ENCODE measurements around the gene FOLR1. TPM values are rescaled to one million over a fixed set of nuclear protein-coding genes. Genes with fewer than 3 reads are reported as not detected.

Gene FOLR1
- total RNA-seq, 1 experiment from 2014 or later = 4.8 TPM

DNA sequence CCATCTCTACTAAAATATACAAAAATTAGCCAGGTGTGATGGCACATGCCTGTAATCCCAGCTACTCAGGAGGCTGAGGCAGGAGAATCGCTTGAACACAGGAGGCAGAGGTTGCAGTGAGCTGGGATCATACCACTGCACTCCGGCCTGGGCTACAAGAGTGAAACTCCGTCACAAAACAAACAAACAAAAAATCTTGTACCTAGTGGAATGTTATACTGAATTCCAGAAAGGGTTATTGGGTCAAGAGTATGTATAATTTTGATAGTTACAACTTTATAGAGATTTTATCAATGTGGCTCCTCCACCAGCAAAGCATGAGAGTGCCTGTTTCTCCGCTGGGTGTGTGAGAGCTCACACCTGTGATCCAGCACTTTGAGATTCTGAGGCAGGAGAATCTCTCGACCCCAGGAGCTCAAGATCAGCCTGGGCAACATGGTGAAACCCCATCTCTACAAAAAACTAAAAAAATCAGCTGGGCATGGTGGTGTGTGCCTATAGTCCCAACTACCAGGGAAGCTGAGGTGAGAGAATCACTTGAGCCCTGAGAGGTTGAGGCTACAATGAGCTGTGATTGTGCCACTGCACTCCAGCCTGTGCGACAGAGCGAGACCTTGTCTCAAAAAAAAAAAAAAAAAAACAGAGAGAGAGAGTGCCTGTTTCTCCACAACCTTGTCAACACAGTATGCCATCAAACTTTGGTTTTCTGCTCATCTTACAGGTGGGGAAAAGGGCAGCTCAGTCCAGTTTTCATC lies 12.7 kb upstream of the FOLR1 start:
- CTCF ChIA-PET = no interaction called here
- H3K4me3 ChIP-seq (replicated peaks in 1 of 2; ENCODE audit: low read depth in 1 of 2, low read length in 2 of 2) = no peak overlapping the region

More for the DNA sequence above, 12.7 kb upstream of the FOLR1 start:
- no peak for TF ChIP-seq POLR2AphosphoS5 (IDR thresholded peaks at IDR 0.05; ENCODE audit: low read depth, low read length)
- TF ChIP-seq ZNF274 (IDR thresholded peaks at IDR 0.05; ENCODE audit: low read depth, low read length) = no peak
- TF ChIP-seq EGR1 (IDR thresholded peaks at IDR 0.05; ENCODE audit: low read depth) = no peak
- no peak for TF ChIP-seq ELF1 (IDR thresholded peaks at IDR 0.05; ENCODE audit: borderline replicate concordance, low read depth)
- no peak for TF ChIP-seq CBX3 (IDR thresholded peaks at IDR 0.05; ENCODE audit: low read depth)
- TF ChIP-seq TCF7L2 (IDR thresholded peaks at IDR 0.05; ENCODE audit: borderline replicate concordance, extremely low read depth, insufficient read depth, insufficient read length) = no peak
- TF ChIP-seq, protein P1, sequence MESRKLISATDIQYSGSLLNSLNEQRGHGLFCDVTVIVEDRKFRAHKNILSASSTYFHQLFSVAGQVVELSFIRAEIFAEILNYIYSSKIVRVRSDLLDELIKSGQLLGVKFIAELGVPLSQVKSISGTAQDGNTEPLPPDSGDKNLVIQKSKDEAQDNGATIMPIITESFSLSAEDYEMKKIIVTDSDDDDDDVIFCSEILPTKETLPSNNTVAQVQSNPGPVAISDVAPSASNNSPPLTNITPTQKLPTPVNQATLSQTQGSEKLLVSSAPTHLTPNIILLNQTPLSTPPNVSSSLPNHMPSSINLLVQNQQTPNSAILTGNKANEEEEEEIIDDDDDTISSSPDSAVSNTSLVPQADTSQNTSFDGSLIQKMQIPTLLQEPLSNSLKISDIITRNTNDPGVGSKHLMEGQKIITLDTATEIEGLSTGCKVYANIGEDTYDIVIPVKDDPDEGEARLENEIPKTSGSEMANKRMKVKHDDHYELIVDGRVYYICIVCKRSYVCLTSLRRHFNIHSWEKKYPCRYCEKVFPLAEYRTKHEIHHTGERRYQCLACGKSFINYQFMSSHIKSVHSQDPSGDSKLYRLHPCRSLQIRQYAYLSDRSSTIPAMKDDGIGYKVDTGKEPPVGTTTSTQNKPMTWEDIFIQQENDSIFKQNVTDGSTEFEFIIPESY (IDR thresholded peaks at IDR 0.05; ENCODE audit: extremely low read depth, insufficient replicate concordance, low read length) = no peak
- TF ChIP-seq EZH2 (IDR thresholded peaks at IDR 0.05) = no peak
- TF ChIP-seq, protein P2, sequence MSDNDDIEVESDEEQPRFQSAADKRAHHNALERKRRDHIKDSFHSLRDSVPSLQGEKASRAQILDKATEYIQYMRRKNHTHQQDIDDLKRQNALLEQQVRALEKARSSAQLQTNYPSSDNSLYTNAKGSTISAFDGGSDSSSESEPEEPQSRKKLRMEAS (IDR thresholded peaks at IDR 0.05) = no peak
- no peak for TF ChIP-seq ZFX (IDR thresholded peaks at IDR 0.05)
- TF ChIP-seq POLR2A (IDR thresholded peaks at IDR 0.05; ENCODE audit: borderline replicate concordance, extremely low read depth, insufficient read depth, insufficient read length) = no peak
- TF ChIP-seq SIN3A (IDR thresholded peaks at IDR 0.05; ENCODE audit: low read depth) = no peak
- no peak for TF ChIP-seq JUND (IDR thresholded peaks at IDR 0.05)
- no peak for TF ChIP-seq RAD21 (IDR thresholded peaks at IDR 0.05; ENCODE audit: low read depth)
- no peak for TF ChIP-seq YY1 (IDR thresholded peaks at IDR 0.05; ENCODE audit: extremely low read depth, insufficient replicate concordance, low read depth, low read length)
- TF ChIP-seq, protein P3, sequence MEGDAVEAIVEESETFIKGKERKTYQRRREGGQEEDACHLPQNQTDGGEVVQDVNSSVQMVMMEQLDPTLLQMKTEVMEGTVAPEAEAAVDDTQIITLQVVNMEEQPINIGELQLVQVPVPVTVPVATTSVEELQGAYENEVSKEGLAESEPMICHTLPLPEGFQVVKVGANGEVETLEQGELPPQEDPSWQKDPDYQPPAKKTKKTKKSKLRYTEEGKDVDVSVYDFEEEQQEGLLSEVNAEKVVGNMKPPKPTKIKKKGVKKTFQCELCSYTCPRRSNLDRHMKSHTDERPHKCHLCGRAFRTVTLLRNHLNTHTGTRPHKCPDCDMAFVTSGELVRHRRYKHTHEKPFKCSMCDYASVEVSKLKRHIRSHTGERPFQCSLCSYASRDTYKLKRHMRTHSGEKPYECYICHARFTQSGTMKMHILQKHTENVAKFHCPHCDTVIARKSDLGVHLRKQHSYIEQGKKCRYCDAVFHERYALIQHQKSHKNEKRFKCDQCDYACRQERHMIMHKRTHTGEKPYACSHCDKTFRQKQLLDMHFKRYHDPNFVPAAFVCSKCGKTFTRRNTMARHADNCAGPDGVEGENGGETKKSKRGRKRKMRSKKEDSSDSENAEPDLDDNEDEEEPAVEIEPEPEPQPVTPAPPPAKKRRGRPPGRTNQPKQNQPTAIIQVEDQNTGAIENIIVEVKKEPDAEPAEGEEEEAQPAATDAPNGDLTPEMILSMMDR (IDR thresholded peaks at IDR 0.05 in 2 of 3, conservative IDR thresholded peaks at IDR 0.05 in 1 of 3; ENCODE audit: borderline replicate concordance in 1 of 3, insufficient read depth in 1 of 3, low read depth in 2 of 3, low read length in 2 of 3) = no peak
- TF ChIP-seq, protein P4, sequence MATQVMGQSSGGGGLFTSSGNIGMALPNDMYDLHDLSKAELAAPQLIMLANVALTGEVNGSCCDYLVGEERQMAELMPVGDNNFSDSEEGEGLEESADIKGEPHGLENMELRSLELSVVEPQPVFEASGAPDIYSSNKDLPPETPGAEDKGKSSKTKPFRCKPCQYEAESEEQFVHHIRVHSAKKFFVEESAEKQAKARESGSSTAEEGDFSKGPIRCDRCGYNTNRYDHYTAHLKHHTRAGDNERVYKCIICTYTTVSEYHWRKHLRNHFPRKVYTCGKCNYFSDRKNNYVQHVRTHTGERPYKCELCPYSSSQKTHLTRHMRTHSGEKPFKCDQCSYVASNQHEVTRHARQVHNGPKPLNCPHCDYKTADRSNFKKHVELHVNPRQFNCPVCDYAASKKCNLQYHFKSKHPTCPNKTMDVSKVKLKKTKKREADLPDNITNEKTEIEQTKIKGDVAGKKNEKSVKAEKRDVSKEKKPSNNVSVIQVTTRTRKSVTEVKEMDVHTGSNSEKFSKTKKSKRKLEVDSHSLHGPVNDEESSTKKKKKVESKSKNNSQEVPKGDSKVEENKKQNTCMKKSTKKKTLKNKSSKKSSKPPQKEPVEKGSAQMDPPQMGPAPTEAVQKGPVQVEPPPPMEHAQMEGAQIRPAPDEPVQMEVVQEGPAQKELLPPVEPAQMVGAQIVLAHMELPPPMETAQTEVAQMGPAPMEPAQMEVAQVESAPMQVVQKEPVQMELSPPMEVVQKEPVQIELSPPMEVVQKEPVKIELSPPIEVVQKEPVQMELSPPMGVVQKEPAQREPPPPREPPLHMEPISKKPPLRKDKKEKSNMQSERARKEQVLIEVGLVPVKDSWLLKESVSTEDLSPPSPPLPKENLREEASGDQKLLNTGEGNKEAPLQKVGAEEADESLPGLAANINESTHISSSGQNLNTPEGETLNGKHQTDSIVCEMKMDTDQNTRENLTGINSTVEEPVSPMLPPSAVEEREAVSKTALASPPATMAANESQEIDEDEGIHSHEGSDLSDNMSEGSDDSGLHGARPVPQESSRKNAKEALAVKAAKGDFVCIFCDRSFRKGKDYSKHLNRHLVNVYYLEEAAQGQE (IDR thresholded peaks at IDR 0.05; ENCODE audit: low read depth) = no peak
- TF ChIP-seq, protein P5, sequence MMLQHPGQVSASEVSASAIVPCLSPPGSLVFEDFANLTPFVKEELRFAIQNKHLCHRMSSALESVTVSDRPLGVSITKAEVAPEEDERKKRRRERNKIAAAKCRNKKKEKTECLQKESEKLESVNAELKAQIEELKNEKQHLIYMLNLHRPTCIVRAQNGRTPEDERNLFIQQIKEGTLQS (IDR thresholded peaks at IDR 0.05) = no peak
- ChIA-PET POLR2A (interaction anchor here (0.7 kb wide), 1 partner anchor 150 kb away, joined by 3 read pairs; no protein-coding TSS in a partner anchor), RAD21 (ENCODE audit: low non-redundant PET in 1 of 2, low total read pairs in 2 of 2, uncharacterized antibody in 2 of 2, unreplicated experiment in 2 of 2) (no interaction called here)
- no peak overlapping the region for H2AFZ ChIP-seq (ENCODE audit: low read depth, low read length, poor library complexity, severe bottlenecking)
- H3K4me2 ChIP-seq (ENCODE audit: low read length) = no peak overlapping the region
- H3K27ac ChIP-seq (ENCODE audit: low read depth, low read length) = no peak overlapping the region
- H3K79me2 ChIP-seq (ENCODE audit: insufficient read depth, low read length) = no peaks in the 10 kb centered on the region
- no TSS peak for BruUV-seq (replicated peaks)
- no peak overlapping the region for H3K9ac ChIP-seq (ENCODE audit: low read length)
- DNase-seq (ENCODE audit: low read depth, low spot score) (no peak), ATAC-seq (no peak)
- H3K9me2 ChIP-seq (ENCODE audit: insufficient read depth) = no peaks in the 10 kb centered on the region
- H3K36me3 ChIP-seq (ENCODE audit: control insufficient read depth in 1 of 2, insufficient read depth in 2 of 2, low read length in 2 of 2) = no peaks in the 10 kb centered on the region
- intact Hi-C loops (cut with micrococcal nuclease) = no loop called here
- peaks cover 7% of the 10 kb centered on the region; the same call in 1 of the 2 replicates for H3K27me3 ChIP-seq (ENCODE audit: insufficient read depth, low read length)
- no peaks in the 10 kb centered on the region for H3K9me3 ChIP-seq (ENCODE audit: control insufficient read depth in 1 of 2, insufficient read depth in 1 of 2, low read depth in 1 of 2, low read length in 2 of 2)
- peaks cover 0 to 8% of the 10 kb centered on the region in 2 experiments; a peak in 2 of 4 replicates for H3K4me1 ChIP-seq (ENCODE audit: control insufficient read depth in 1 of 2, insufficient read depth in 2 of 2, low read length in 2 of 2)
- H4K20me1 ChIP-seq (ENCODE audit: insufficient read depth) = no peaks in the 10 kb centered on the region

Measured in HCT116 (cell line).